C4-2B (cell line): ENCODE data around the gene DHRS9.

Experiments
- CTCF ChIP-seq: fragments of 450-650 bp; conservative IDR thresholded peaks from 2 replicates; pipeline ENCODE4 v1.5.1; 2017; ENCODE audit warnings: mild to moderate bottlenecking
- ZFX ChIP-seq: fragments of 450-650 bp; IDR thresholded peaks from 2 replicates; pipeline ENCODE4 v1.6.1; 2017

DNA sequence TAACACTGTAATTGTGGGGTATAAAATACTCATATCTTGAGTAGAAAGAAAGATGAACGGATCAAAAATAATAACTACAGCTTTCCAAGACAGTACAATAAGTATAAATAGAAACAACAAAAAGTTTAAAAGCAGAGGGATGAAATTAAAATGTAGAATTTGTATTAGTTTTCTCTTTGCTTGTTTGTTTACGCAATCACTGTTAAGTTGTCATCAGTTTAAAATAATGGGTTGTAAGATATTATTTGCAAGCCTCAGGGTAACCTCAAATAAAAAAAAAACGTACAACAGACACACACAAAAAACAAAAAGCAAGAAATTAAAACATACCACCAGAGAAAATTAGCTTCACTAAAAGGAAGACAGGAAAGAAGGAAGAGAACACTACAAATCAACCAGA is 20.2 kb upstream of the DHRS9 start:
- no peak for TF ChIP-seq CTCF
- TF ChIP-seq ZFX: no peak
